Upper lobe of right lung (tissue), 1 donor: ENCODE results near the gene URM1. TPM values are rescaled to one million over a fixed set of nuclear protein-coding genes. Genes with fewer than 3 reads are reported as not detected.

ENCODE experiments used
- ATAC-seq: fragments of 200-7000 bp; cut with Tn5 transposase; one replicate; pipeline ENCODE4 v1.9.1; 2020; ENCODE audit warnings: mild to moderate bottlenecking, moderate library complexity
- DNase-seq: peaks from one replicate; pipeline ENCODE4 v3.0.0-alpha.2; 2020
- H3K27ac ChIP-seq: fragments of 200-600 bp; one replicate; pipeline ENCODE4 v1.8.0; 2022
- H3K27me3 ChIP-seq: fragments of 200-600 bp; one replicate; pipeline ENCODE4 v1.8.0; 2022; ENCODE audit warnings: mild to moderate bottlenecking
- H3K36me3 ChIP-seq: fragments of 200-600 bp; one replicate; pipeline ENCODE4 v1.8.0; 2022
- H3K4me1 ChIP-seq: fragments of 200-600 bp; one replicate; pipeline ENCODE4 v1.8.0; 2022
- H3K4me3 ChIP-seq: fragments of 200-600 bp; one replicate; pipeline ENCODE4 v1.8.0; 2022; ENCODE audit warnings: mild to moderate bottlenecking
- H3K9me3 ChIP-seq: fragments of 200-600 bp; one replicate; pipeline ENCODE4 v1.8.0; 2022
- intact Hi-C: fragments of 100-400 bp; cut with DNase I; formaldehyde crosslinking; loops from one replicate; pipeline ENCODE4 v1.11.0; 2022
- total RNA-seq: library from RNA; stranded (reverse); fragmentation: NEBNext Ultra II Directional; extraction: Animal tissue kit (Norgen Biotek cat#: 25700); gene quantifications from one replicate; pipeline ENCODE4 v1.2.1, GENCODE V29; 2021
- TF ChIP-seq, protein P1 (sequence below): fragments of 200-600 bp; IDR thresholded peaks from one replicate; pipeline ENCODE4 v1.8.0; 2022; ENCODE audit warnings: antibody characterized with exemption
- donor health status: DM: no; HTN: yes; CAD: no; lungs with severe emphysema.

URM1 gene
- total RNA-seq, 1 donor from 2014 or later, result 56.5 TPM

- Histone ChIP-seq H3K27me3 (no peaks in the 10 kb centered on the region), H3K9me3 (no peaks in the 10 kb centered on the region), H3K4me3 (peak within 1 kb of the TSS; percentile 91), H3K36me3 (peaks cover 23% of the 10 kb centered on the region), H3K27ac (peak within 1 kb of the TSS; percentile 76), H3K4me1 (peaks cover 4% of the 10 kb centered on the region)
- ATAC-seq, result peak; percentile 95
- intact Hi-C loops, result loop anchor here (10.0 kb wide), 1 partner anchor 45 kb away; no protein-coding TSS in a partner anchor
- TF ChIP-seq, protein P1, sequence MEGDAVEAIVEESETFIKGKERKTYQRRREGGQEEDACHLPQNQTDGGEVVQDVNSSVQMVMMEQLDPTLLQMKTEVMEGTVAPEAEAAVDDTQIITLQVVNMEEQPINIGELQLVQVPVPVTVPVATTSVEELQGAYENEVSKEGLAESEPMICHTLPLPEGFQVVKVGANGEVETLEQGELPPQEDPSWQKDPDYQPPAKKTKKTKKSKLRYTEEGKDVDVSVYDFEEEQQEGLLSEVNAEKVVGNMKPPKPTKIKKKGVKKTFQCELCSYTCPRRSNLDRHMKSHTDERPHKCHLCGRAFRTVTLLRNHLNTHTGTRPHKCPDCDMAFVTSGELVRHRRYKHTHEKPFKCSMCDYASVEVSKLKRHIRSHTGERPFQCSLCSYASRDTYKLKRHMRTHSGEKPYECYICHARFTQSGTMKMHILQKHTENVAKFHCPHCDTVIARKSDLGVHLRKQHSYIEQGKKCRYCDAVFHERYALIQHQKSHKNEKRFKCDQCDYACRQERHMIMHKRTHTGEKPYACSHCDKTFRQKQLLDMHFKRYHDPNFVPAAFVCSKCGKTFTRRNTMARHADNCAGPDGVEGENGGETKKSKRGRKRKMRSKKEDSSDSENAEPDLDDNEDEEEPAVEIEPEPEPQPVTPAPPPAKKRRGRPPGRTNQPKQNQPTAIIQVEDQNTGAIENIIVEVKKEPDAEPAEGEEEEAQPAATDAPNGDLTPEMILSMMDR, result no peak
- peak; percentile 93 for DNase-seq
These were observed 31.1 kb upstream of the URM1 start, which contains the start of gene SLC27A4 for GRCh38 chr9:128339761-128340690. Gene SLC27A4, plus strand, starts transcription at chr9:128340527. Its CDS starts 2,606 bp downstream, at chr9:128343133.

- Histone ChIP-seq H3K4me3 (peak overlapping the region; percentile 91), H3K9me3 (no peaks in the 10 kb centered on the region), H3K27me3 (no peaks in the 10 kb centered on the region), H3K27ac (peak overlapping the region; percentile 70), H3K36me3 (peaks cover 31% of the 10 kb centered on the region), H3K4me1 (peaks cover 4% of the 10 kb centered on the region)
- TF ChIP-seq, protein P1, result no peak
- intact Hi-C loops, result loop anchor here (10.0 kb wide), 1 partner anchor 46 kb away; no protein-coding TSS in a partner anchor
- ATAC-seq, result peak; percentile 7
- DNase-seq, result no peak
These were observed 30.3 kb upstream of the URM1 start for GRCh38 chr9:128340691-128341434.

DNA sequence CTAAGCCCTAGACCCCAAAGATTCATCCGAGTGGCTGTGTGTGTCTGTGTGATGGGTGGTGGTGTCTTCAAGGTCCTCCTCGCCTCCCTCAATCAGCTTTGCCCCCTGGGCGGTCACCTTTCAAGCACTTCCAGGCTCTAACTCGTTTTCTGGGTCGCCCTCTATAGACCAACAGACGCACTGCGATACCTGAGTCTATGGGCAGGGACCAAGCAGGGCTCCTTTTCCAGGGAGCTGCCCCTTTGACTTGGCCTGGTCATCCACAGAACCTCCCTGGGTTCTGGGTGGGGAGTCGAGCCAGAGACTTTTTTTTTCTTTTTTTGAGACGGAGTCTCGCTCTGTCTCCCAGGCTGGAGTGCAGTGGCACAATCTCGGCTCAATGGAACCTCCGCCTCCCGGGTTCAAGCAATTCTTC lies 29.7 kb upstream of the URM1 start:
- intact Hi-C loops, result loop anchor here (10.0 kb wide), 1 partner anchor 47 kb away; no protein-coding TSS in a partner anchor

GRCh38 chr9:128342971-128343680 lies 28.0 kb upstream of the URM1 start:
- no peak for DNase-seq
- no peak for ATAC-seq
- H3K27me3 ChIP-seq, result no peaks in the 10 kb centered on the region
- H3K4me3 ChIP-seq, result no peak overlapping the region
- no peak overlapping the region for H3K27ac ChIP-seq
- H3K9me3 ChIP-seq, result no peaks in the 10 kb centered on the region
- intact Hi-C loops, result loop anchor here (10.0 kb wide), 1 partner anchor 48 kb away; no protein-coding TSS in a partner anchor
- H3K36me3 ChIP-seq, result peaks cover 54% of the 10 kb centered on the region
- TF ChIP-seq, protein P1, result no peak
- H3K4me1 ChIP-seq, result peaks cover 4% of the 10 kb centered on the region

More for the DNA sequence above, 29.7 kb upstream of the URM1 start:
- H3K4me3 ChIP-seq, result peak overlapping the region; percentile 91
- ATAC-seq (peak; percentile 75), DNase-seq (no peak)
- peaks cover 4% of the 10 kb centered on the region for H3K4me1 ChIP-seq
- no peaks in the 10 kb centered on the region for H3K27me3 ChIP-seq
- H3K27ac ChIP-seq, result no peak overlapping the region
- no peaks in the 10 kb centered on the region for H3K9me3 ChIP-seq
- TF ChIP-seq, protein P1, result peak; percentile 66
- peaks cover 37% of the 10 kb centered on the region for H3K36me3 ChIP-seq

GRCh38 chr9:128343855-128344254 lies 27.3 kb upstream of the URM1 start:
- H3K36me3 ChIP-seq, result peaks cover 60% of the 10 kb centered on the region
- TF ChIP-seq, protein P1, result no peak
- H3K27me3 ChIP-seq, result no peaks in the 10 kb centered on the region
- peaks cover 4% of the 10 kb centered on the region for H3K4me1 ChIP-seq
- H3K27ac ChIP-seq, result no peak overlapping the region
- intact Hi-C loops, result loop anchor here (10.0 kb wide), 1 partner anchor 49 kb away; no protein-coding TSS in a partner anchor
- no peaks in the 10 kb centered on the region for H3K9me3 ChIP-seq
- H3K4me3 ChIP-seq, result no peak overlapping the region
- ATAC-seq (no peak), DNase-seq (no peak)
